ENCODE data around the gene POLE.

POLE gene

DNA sequence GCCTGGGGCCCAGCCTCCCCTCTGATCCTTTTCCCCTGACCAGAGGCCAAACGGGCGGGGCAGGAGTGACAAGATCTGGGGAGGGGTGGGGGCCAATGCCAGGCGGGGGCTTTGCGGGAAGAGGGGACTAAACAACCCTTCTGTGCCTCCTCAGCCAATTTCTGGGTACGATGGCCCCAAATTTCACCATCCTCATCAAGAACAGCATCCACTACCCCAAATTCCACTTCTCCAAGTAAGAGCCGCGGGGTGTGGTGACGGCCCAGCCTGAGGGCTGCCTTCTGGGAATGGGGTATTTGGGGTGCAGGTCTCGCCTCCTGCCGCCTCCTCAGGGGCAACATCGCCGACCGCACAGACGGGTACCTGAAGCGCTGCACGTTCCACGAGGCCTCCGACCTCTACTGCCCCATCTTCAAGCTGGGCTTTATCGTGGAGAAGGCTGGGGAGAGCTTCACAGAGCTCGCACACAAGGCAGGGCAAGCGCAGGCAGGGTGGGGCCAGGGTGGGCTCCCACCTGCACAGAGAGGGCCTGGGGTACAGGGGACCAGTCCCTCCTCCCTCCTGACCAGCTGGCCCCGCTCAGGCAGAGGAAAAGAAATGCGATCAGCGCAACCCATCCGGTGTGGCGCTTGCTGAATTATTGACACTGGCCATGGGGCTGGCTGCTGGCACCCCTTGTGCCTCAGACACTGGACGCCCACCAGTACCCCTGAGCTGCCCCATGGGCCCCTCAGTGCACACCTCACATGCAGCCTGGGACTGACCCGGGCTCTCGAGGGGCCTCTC lies 66.8 kb downstream of the POLE start:
- TF ChIP-seq ZFX (IDR thresholded peaks at IDR 0.05; ENCODE audit: borderline replicate concordance) (no peak), CTCF (IDR thresholded peaks at IDR 0.05) (no peak)
- H3K27ac ChIP-seq = no peak overlapping the region

- TF ChIP-seq ZFX (IDR thresholded peaks at IDR 0.05; ENCODE audit: borderline replicate concordance) = no peak
- no peak for TF ChIP-seq CTCF (IDR thresholded peaks at IDR 0.05)
- no peak overlapping the region for H3K27ac ChIP-seq
Observed at GRCh38 chr12:132619386-132620112, 67.6 kb downstream of the POLE start.

DNA sequence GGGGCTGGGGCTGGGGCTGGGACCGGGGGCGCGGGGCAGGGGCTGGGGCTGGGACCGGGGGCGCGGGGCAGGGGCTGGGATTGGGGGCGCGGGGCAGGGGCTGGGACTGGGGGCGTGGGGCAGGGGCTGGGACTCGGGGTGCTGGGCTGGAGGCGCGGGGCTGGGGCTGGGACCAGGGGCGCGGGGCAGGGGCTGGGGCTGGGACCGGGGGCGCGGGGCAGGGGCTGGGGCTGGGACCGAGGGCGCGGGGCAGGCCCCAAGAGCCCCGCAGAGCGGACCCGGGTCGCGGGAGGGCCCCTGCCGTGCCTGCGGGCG lies 68.1 kb downstream of the POLE start:
- TF ChIP-seq CTCF (IDR thresholded peaks at IDR 0.05) (no peak), ZFX (IDR thresholded peaks at IDR 0.05; ENCODE audit: borderline replicate concordance) (no peak)
- no peak overlapping the region for H3K27ac ChIP-seq

DNA sequence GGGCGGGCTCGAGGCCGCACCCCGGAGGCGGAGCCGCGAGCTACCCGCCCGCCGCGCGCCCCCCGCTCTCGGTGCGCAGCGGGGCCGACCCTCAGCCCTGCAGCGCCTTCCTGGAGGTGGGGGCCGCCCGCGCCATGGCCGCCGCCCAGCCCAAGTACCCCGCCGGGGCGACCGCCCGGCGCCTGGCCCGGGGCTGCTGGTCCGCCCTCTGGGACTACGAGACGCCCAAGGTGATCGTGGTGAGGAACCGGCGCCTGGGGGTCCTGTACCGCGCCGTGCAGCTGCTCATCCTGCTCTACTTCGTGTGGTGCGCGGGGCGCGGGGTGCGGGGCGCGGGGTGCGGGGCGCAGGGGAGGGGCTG lies 68.5 kb downstream of the POLE start, which contains the start of gene P2RX2:
TSS of gene P2RX2 (plus strand) at position 94 of the 361 bp plus-strand sequence. CDS start at position 135, 41 bp downstream.
- no peak within 1 kb of the TSS for H3K27ac ChIP-seq
- no peak for TF ChIP-seq CTCF (IDR thresholded peaks at IDR 0.05)

DNA sequence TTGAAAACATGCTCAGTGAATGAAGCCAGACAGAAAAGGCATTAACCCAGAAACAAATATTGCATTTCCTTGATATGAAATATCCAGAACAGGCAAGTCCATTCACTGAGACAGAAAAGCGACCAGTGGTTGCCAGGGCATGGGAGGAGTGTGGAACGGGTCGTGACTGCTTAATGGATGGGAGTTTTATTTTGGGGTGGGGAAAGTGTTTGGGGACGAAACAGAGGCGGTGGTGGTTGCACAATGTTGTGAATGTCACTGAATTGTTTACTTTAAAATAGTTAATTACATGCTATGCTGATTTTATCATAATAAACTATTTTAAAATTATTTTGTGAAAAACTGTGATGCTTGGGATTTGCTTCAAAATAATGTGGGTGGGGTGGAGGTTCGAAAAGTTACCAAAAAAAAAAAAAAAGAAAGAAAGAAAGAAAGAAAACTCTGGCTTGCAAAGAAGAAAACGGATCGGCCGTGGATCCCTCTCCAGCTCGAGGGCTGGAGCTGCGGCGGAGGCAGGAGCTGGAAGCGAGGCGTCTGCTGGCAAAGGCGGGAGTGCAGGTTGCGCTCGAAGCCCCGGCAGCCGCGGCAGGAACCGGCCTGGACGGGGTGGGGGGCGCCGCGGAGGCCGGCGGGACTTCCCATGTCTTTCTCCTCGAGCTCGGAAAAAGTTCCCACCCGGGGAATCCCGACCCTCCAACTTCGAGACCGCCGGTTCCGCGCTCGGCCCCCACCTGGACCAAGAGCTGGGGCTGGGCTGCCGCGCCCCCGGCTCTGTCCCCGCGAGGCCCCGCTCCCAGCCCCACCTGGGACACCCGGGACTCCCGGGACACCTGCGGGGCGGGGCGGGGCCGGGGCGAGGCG lies 69.1 kb downstream of the POLE start:
- no peak for TF ChIP-seq ZFX (IDR thresholded peaks at IDR 0.05; ENCODE audit: borderline replicate concordance)
- no peak for TF ChIP-seq CTCF (IDR thresholded peaks at IDR 0.05)
- no peak overlapping the region for H3K27ac ChIP-seq

DNA sequence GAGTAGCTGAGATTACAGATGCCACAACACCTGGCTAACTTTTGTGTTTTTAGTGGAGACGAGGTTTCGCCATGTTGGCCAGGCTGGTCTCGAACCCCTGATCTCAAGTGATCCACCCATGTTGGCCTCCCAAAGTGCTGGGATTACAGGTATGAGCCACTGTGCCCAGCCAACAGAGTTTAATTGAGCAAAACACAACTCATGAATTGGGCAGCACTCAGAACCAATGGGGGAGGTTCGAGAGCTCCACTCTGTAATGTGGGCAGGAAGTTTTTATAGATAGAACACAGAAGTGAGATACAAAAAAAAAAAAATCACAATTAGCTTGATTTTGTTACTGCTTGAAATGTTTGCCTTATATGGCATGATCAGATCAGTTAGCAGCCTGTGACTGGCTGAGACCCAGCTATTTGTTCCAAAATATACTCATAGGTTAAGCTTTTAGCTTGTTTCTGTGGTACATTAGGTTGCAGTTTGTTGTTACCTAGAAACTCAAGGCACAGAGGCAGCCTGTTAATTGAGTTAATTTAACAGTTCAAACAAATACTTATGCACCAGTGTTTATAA lies 69.9 kb downstream of the POLE start:
- TF ChIP-seq CTCF (IDR thresholded peaks at IDR 0.05) (no peak), ZFX (IDR thresholded peaks at IDR 0.05; ENCODE audit: borderline replicate concordance) (no peak)
- no peak overlapping the region for H3K27ac ChIP-seq

Measured in 22Rv1 (cell line).